ENCODE measurements around the gene MYADML2.

- TF ChIP-seq, protein P1, sequence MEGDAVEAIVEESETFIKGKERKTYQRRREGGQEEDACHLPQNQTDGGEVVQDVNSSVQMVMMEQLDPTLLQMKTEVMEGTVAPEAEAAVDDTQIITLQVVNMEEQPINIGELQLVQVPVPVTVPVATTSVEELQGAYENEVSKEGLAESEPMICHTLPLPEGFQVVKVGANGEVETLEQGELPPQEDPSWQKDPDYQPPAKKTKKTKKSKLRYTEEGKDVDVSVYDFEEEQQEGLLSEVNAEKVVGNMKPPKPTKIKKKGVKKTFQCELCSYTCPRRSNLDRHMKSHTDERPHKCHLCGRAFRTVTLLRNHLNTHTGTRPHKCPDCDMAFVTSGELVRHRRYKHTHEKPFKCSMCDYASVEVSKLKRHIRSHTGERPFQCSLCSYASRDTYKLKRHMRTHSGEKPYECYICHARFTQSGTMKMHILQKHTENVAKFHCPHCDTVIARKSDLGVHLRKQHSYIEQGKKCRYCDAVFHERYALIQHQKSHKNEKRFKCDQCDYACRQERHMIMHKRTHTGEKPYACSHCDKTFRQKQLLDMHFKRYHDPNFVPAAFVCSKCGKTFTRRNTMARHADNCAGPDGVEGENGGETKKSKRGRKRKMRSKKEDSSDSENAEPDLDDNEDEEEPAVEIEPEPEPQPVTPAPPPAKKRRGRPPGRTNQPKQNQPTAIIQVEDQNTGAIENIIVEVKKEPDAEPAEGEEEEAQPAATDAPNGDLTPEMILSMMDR (IDR thresholded peaks at IDR 0.05), result no peak
- no peak for TF ChIP-seq POLR2A (IDR thresholded peaks at IDR 0.05)
These were observed 5.0 kb upstream of the MYADML2 start for GRCh38 chr17:81951785-81952684.
